Thyroid gland (tissue), 4 donors: Measurements from ENCODE around the gene RASAL3. TPM values are rescaled to one million over a fixed set of nuclear protein-coding genes. Genes with fewer than 3 reads are reported as not detected.

Experiments used
- DNase-seq, 2 donors: peaks; one replicate each; pipeline ENCODE4 v3.0.0-alpha.2; 2019
- H3K27ac ChIP-seq, 3 donors: fragments of 200-600 bp; sonication (generic); 1 replicate in 2 of 3; 2 replicates in 1 of 3; pipeline ENCODE4 v1.5.1; 2016 to 2019; ENCODE audit warnings: mild to moderate bottlenecking in 1 of 3, moderate library complexity in 1 of 3
- H3K27me3 ChIP-seq: fragments of 200-600 bp; sonication (generic); one replicate; pipeline ENCODE4 v1.5.1; 2019
- H3K36me3 ChIP-seq, 2 donors: fragments of 200-600 bp; sonication (generic); one replicate each; pipeline ENCODE4 v1.5.1; 2016 to 2019
- H3K4me1 ChIP-seq, 2 donors: fragments of 200-600 bp; sonication (generic); one replicate each; pipeline ENCODE4 v1.5.1; 2017 to 2019
- H3K4me3 ChIP-seq, 3 donors: fragments of 200-600 bp; sonication (generic); replicated peaks in 1 of 3; 1 replicate in 2 of 3; 2 replicates in 1 of 3; pipeline ENCODE4 v1.5.1; 2016; ENCODE audit warnings: mild to moderate bottlenecking in 1 of 3
- H3K9me3 ChIP-seq: fragments of 200-600 bp; sonication (generic); one replicate; pipeline ENCODE4 v1.5.1; 2017
- CTCF ChIP-seq, 6 experiments: fragments of 200-600 bp in 3 of 6; fragments of 450-650 bp in 3 of 6; sonication (generic) in 3 of 6; IDR thresholded peaks; one replicate each; pipeline ENCODE4 v1.5.1; 2016 to 2019; ENCODE audit warnings: antibody characterized with exemption in 6 of 6, mild to moderate bottlenecking in 2 of 6, inconsistent platforms in 1 of 6, moderate library complexity in 1 of 6
- POLR2A ChIP-seq, 2 donors: fragments of 450-650 bp; IDR thresholded peaks; one replicate each; pipeline ENCODE4 v1.6.1; 2017; ENCODE audit warnings: antibody characterized with exemption in 2 of 2, mild to moderate bottlenecking in 2 of 2, moderate library complexity in 1 of 2
- WGBS, 2 donors: methylation state at CpG; one replicate each; pipeline ENCODE4 v1.1.5; 2017; 5-methylcytosine and 5-hydroxymethylcytosine counted together
- intact Hi-C: fragments of 100-400 bp; cut with DNase I; formaldehyde crosslinking; loops from one replicate; pipeline ENCODE4 v1.15.1; 2023
- total RNA-seq, 4 donors: library from RNA; depleted of rRNA; stranded (reverse); fragments of >200 nt; gene quantifications; one replicate each; pipeline ENCODE4 v1.2.3, GENCODE V29; 2016

The RASAL3 gene
- total RNA-seq, 4 donors from 2014 or later: 2.6 to 4.4 (median 3.7) TPM

GRCh38 chr19:15443325-15443724 lies 21.0 kb downstream of the RASAL3 start:
- no peaks in the 10 kb centered on the region for H3K27me3 ChIP-seq
- DNase-seq: no peak
- no peaks in the 10 kb centered on the region for H3K4me1 ChIP-seq
- TF ChIP-seq CTCF (IDR thresholded peaks at IDR 0.05) (no peak), POLR2A (IDR thresholded peaks at IDR 0.05) (no peak)
- H3K27ac ChIP-seq: no peak overlapping the region
- intact Hi-C loops: no loop called here
- WGBS, 2 donors: 90 to 97% methylated on average over 3 of the region's 3 CpGs
- no peaks in the 10 kb centered on the region for H3K9me3 ChIP-seq
- no peak overlapping the region for H3K4me3 ChIP-seq
- no peaks in the 10 kb centered on the region for H3K36me3 ChIP-seq

GRCh38 chr19:15442142-15442920 lies 22.0 kb downstream of the RASAL3 start:
- no peak for DNase-seq
- 83 to 87% methylated on average over 13 of the region's 13 CpGs for WGBS, 2 donors
- intact Hi-C loops: no loop called here
- H3K4me1 ChIP-seq: no peaks in the 10 kb centered on the region
- no peaks in the 10 kb centered on the region for H3K9me3 ChIP-seq
- no peaks in the 10 kb centered on the region for H3K27me3 ChIP-seq
- TF ChIP-seq CTCF (IDR thresholded peaks at IDR 0.05): no peak
- no peak for TF ChIP-seq POLR2A (IDR thresholded peaks at IDR 0.05)
- no peak overlapping the region for H3K4me3 ChIP-seq
- H3K36me3 ChIP-seq: no peaks in the 10 kb centered on the region
- H3K27ac ChIP-seq: no peak overlapping the region

GRCh38 chr19:15441317-15441716 lies 23.0 kb downstream of the RASAL3 start:
- Histone ChIP-seq H3K4me3 (no peak overlapping the region), H3K36me3 (no peaks in the 10 kb centered on the region), H3K4me1 (no peaks in the 10 kb centered on the region), H3K27me3 (no peaks in the 10 kb centered on the region), H3K27ac (no peak overlapping the region), H3K9me3 (no peaks in the 10 kb centered on the region)
- TF ChIP-seq POLR2A (IDR thresholded peaks at IDR 0.05) (no peak), CTCF (IDR thresholded peaks at IDR 0.05) (no peak)
- DNase-seq: no peak
- WGBS, 2 donors: 82 to 93% methylated on average over 3 of the region's 3 CpGs
- intact Hi-C loops: no loop called here

- no peak overlapping the region for H3K27ac ChIP-seq
- H3K36me3 ChIP-seq: no peaks in the 10 kb centered on the region
- intact Hi-C loops: no loop called here
- no peaks in the 10 kb centered on the region for H3K4me1 ChIP-seq
- no peaks in the 10 kb centered on the region for H3K27me3 ChIP-seq
- WGBS, 2 donors: 91 to 93% methylated on average over 18 to 29 of the region's 38 CpGs
- TF ChIP-seq POLR2A (IDR thresholded peaks at IDR 0.05): no peak
- TF ChIP-seq CTCF (IDR thresholded peaks at IDR 0.05): no peak
- H3K4me3 ChIP-seq: no peak overlapping the region
- no peak for DNase-seq
- H3K9me3 ChIP-seq: no peaks in the 10 kb centered on the region
These were observed 24.3 kb downstream of the RASAL3 start for GRCh38 chr19:15439821-15440641.
